Mucosa of descending colon (tissue), 3 donors: ENCODE results near the gene ERVK3-1. TPM values are rescaled to one million over a fixed set of nuclear protein-coding genes. Genes with fewer than 3 reads are reported as not detected.
"Not testable (repeated sequence)": the region's sequence is repeated elsewhere in the genome, so short reads cannot be mapped to it uniquely, and the experiment has no call there.

Source experiments
- ATAC-seq: fragments of 200-7000 bp; cut with Tn5 transposase; one replicate; pipeline ENCODE4 v1.9.1; 2020; ENCODE audit warnings: mild to moderate bottlenecking, moderate library complexity
- DNase-seq, 3 donors: peaks; one replicate each; pipeline ENCODE4 v3.0.0-alpha.2; 2020
- H3K36me3 ChIP-seq: fragments of 200-600 bp; one replicate; pipeline ENCODE4 v1.8.0; 2021; ENCODE audit warnings: low read depth, mild to moderate bottlenecking
- H3K4me1 ChIP-seq: fragments of 200-600 bp; one replicate; pipeline ENCODE4 v1.8.0; 2021; ENCODE audit warnings: low read depth, mild to moderate bottlenecking
- H3K4me3 ChIP-seq: fragments of 200-600 bp; one replicate; pipeline ENCODE4 v1.8.0; 2021; ENCODE audit warnings: mild to moderate bottlenecking
- H3K9me3 ChIP-seq: fragments of 200-600 bp; one replicate; pipeline ENCODE4 v1.8.0; 2021; ENCODE audit warnings: mild to moderate bottlenecking
- intact Hi-C, 2 donors: fragments of 100-400 bp; cut with DNase I in 1 of 2; cut with micrococcal nuclease in 1 of 2; formaldehyde crosslinking; loops; one replicate each; pipeline versions ENCODE4 v1.11.0 to v1.11.1; 2022; cut with DNase I, micrococcal nuclease
- total RNA-seq, 3 donors: library from RNA; stranded (reverse); fragmentation: NEBNext Ultra II Directional in 2 of 3; extraction: Animal tissue kit (Norgen Biotek cat#: 25700) in 2 of 3; gene quantifications; one replicate each; pipeline versions ENCODE4 v1.2.1 to v1.2.4, GENCODE V29; 2021 to 2023
- TF ChIP-seq, protein P1 (sequence below): fragments of 200-600 bp; IDR thresholded peaks from one replicate; pipeline ENCODE4 v1.8.0; 2022; ENCODE audit warnings: antibody characterized with exemption, mild to moderate bottlenecking
- donor health status: DM: no; HTN: no; CAD: no; lungs with moderate emphysema.
- donor health status: DM: no; HTN: no; CAD: no.
- donor health status: DM: no; HTN: yes; CAD: no.

ERVK3-1 gene
- total RNA-seq, 3 donors from 2014 or later: 25.0 to 31.7 (median 30.0) TPM

DNA sequence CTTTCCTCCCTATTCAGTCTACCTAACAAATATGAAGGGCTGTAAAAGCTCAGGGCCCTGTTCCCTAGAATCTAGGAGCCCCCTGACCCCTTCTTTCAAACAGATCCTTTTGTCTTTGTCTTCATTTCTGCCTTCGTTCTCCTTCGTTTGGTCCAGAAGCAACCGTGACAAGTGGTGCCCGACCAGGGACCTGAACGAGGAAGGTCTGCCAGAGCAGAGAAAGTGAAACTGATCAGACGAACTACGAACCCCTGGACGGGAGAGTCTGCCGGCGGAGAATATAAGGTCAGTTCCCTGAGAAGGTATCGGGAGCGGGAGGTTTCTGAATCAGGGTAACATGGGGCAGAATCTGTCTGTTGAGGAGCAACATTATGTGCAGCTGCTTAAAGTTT, 751 bp downstream of the ERVK3-1 start:
- intact Hi-C loops: no loop called here
- peaks cover 11% of the 10 kb centered on the region for H3K4me1 ChIP-seq
- H3K9me3 ChIP-seq: no peaks in the 10 kb centered on the region
- no peaks in the 10 kb centered on the region for H3K36me3 ChIP-seq
- H3K4me3 ChIP-seq: peak overlapping the region; percentile 60
- peak; percentile 41 for ATAC-seq
- TF ChIP-seq, protein P1, sequence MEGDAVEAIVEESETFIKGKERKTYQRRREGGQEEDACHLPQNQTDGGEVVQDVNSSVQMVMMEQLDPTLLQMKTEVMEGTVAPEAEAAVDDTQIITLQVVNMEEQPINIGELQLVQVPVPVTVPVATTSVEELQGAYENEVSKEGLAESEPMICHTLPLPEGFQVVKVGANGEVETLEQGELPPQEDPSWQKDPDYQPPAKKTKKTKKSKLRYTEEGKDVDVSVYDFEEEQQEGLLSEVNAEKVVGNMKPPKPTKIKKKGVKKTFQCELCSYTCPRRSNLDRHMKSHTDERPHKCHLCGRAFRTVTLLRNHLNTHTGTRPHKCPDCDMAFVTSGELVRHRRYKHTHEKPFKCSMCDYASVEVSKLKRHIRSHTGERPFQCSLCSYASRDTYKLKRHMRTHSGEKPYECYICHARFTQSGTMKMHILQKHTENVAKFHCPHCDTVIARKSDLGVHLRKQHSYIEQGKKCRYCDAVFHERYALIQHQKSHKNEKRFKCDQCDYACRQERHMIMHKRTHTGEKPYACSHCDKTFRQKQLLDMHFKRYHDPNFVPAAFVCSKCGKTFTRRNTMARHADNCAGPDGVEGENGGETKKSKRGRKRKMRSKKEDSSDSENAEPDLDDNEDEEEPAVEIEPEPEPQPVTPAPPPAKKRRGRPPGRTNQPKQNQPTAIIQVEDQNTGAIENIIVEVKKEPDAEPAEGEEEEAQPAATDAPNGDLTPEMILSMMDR: no peak
- peak in 1 of 3 donors; percentile 19 for DNase-seq

DNA sequence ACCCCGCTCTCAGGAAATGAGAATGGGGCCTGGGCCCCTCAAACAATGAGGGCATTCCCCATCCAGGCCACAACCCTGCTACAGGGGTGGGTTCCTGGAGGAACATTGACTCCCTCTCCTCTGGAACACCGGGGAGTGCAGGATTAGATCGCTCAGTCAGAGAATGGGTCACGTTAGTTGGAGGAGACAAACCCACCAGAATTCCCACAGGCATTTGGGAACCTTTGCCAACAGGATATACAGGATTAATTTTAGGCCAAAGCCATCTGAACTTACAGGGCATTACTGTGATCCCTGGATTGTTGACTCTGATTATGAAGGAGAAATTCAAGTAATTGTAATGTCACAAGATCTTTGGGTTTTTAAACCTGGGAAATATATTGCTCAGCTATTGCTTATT, 2.6 kb downstream of the ERVK3-1 start:
- H3K4me1 ChIP-seq: peaks cover 11% of the 10 kb centered on the region
- ATAC-seq (no peak), DNase-seq (no peak)
- no peaks in the 10 kb centered on the region for H3K9me3 ChIP-seq
- intact Hi-C loops: no loop called here
- H3K4me3 ChIP-seq: no peak overlapping the region
- peaks cover 5% of the 10 kb centered on the region for H3K36me3 ChIP-seq
- TF ChIP-seq, protein P1: no peak

DNA sequence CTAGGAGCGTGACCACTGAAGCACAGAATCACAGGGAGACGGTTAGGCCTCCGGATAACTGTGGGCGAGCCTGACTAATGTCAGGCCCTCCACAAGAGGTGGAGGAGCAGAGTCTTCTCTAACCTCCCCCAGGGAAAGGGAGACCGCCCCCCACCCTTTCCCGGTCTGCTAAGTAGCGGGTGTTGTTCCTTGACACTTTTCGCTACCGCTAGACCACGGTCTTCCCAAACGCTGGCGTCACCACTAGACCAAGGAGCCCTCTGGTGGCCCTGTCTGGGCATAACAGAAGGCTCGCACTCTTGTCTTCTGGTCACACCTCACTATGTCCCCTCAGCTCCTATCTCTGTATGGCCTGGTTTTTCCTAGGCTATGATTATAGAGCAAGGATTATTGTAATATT, 5.5 kb downstream of the ERVK3-1 start:
- H3K36me3 ChIP-seq, H3K4me3 ChIP-seq, intact Hi-C loops, H3K9me3 ChIP-seq, ATAC-seq: not testable (repeated sequence)
- peak in 1 of 3 donors; percentile 17 for DNase-seq
- H3K4me1 ChIP-seq: peaks cover 11% of the 10 kb centered on the region

DNA sequence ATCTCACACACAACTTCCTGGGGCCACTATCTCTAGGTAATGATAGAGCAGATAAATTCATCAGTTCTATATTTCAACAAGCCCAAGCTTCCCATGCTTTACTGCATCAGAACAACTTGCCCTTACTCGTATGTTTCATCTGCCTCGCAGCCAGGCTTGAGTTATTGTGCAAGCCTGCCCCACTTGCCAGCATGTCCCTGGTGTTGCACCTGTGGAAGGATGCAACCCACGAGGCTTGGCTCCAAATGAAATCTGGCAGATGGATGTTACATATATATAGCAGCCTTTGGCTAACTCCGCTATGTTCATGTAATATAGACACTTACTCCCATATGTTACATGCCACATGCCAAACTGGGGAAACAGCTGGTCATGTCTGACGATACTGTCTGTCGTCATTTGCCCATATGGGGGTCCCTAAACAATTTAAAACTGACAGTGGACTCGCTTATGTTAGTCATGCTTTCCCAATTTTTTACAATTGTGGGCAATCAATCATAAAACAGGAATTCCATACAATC, 6.2 kb downstream of the ERVK3-1 start:
- no peak for DNase-seq
- H3K36me3 ChIP-seq: peaks cover 5% of the 10 kb centered on the region
- peaks cover 5% of the 10 kb centered on the region for H3K4me1 ChIP-seq
- TF ChIP-seq, protein P1: no peak
- H3K4me3 ChIP-seq: no peak overlapping the region
- intact Hi-C loops: no loop called here
- no peaks in the 10 kb centered on the region for H3K9me3 ChIP-seq
- ATAC-seq: no peak

DNA sequence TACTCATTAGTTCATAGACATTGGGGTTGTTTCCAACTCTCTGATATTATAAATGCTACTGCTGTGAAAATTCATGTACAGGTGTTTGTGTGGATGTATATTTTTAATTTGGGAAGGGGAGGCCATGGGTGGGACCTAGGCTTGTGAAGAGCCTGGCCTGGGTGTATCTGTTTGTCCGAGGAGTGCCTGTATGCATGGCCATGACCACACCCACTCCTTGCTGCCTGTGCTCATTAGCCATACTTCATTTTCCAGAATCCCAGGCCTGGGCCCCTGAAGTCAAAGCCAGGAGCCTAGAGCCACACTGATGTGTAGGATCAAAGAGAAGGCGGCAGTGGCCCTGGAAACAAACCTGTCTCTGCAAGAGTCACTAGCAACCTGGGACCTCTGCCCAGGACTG, 10.4 kb downstream of the ERVK3-1 start:
- Histone ChIP-seq H3K9me3 (no peaks in the 10 kb centered on the region), H3K4me1 (no peaks in the 10 kb centered on the region), H3K4me3 (no peak overlapping the region), H3K36me3 (peaks cover 5% of the 10 kb centered on the region)
- TF ChIP-seq, protein P1: no peak
- ATAC-seq (no peak), DNase-seq (no peak)
- intact Hi-C loops: no loop called here

DNA sequence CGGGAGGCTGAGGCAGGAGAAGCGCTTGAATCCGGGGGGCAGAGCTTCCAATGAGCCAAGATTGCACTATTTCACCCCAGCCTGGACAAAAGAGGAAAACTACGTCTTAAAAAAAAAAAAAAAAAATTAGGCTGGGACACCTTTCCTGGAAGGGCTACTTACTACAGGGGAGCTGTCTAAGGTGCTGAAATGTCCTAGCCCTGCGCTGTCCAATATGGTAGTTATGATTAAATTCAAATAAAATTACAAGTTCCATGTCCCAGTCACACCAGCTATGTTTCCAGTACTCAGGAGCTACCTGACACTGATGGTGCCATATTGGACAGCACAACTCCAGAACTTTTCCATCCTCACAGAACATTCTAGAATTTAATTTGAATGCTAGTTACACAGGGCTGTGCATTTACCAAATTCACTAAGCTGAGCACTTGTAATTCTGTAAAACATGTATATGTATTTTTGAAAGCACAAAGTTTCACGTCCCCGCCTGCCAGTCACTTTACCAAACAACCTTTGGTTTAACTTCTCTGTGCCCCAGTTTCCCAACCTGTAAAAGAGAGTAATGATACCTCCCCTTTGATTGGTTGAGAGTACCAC, 12.4 kb downstream of the ERVK3-1 start:
- ATAC-seq (no peak), DNase-seq (peak in 1 of 3 donors; percentile 25)
- TF ChIP-seq, protein P1: no peak

More for the DNA sequence above, 12.4 kb downstream of the ERVK3-1 start:
- H3K4me3 ChIP-seq: no peak overlapping the region
- no peaks in the 10 kb centered on the region for H3K4me1 ChIP-seq
- peaks cover under 1% of the 10 kb centered on the region for H3K36me3 ChIP-seq
- no peaks in the 10 kb centered on the region for H3K9me3 ChIP-seq
- intact Hi-C loops: no loop called here
